Neuron (in vitro differentiated cells): Measurements from ENCODE around the gene P2RX6.
"Not testable (repeated sequence)": the region's sequence is repeated elsewhere in the genome, so short reads cannot be mapped to it uniquely, and the experiment has no call there.

Source experiments
- H2AFZ ChIP-seq: one replicate; pipeline ENCODE4 v1.6.1; 2013; ENCODE audit warnings: low read depth, mild to moderate bottlenecking, inconsistent platforms, low read length, moderate library complexity
- H3K27me3 ChIP-seq: one replicate; pipeline ENCODE4 v1.6.1; 2013; ENCODE audit warnings: low read length; ENCODE audit not compliant: insufficient read depth
- H3K36me3 ChIP-seq: one replicate; pipeline ENCODE4 v1.6.1; 2013; ENCODE audit warnings: low read length; ENCODE audit not compliant: insufficient read depth
- H3K4me1 ChIP-seq: one replicate; pipeline ENCODE4 v1.6.1; 2013; ENCODE audit warnings: low read length; ENCODE audit not compliant: insufficient read depth
- H3K4me3 ChIP-seq: 2 replicates; pipeline ENCODE4 v1.5.1; 2013; ENCODE audit warnings: mild to moderate bottlenecking, low read length, moderate library complexity
- H3K9me3 ChIP-seq: one replicate; pipeline ENCODE4 v1.6.1; 2013; ENCODE audit warnings: low read length

P2RX6 gene

DNA sequence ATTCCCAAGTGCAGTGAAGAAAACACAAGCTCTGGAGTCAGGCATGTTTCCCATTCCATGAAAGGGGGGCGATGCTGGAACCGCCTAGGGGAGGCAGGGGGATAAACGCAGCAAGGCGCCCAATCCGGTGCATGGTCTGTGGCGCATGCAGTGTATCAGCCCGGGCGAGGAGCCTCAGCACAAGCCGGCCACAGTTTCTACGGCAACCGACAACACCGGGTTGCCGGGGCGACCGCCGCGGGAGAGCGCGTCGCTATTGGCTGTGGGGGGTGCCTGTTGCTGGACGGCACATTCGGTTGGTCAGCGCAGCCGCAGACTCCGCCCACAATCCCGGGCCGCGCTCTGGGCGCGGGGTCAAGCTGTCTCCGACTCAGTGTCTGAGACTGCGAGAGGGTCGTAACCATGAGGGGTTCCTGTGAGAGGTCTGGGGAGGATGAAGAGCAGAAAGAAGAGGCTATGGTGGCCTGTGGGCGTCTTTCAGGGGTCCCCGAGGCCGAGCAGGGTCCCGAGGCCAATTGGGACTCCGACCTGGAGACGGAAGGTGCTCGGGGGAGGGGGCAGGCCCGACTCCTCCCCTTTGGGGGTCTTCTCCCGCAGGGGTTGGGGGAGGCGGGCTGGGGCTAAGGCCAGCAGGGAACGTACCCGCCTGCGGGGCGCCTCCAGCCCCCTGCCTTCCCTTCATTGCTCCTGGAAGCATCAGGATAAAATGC lies 30.8 kb downstream of the P2RX6 start, which contains the start of gene LRRC74B:
LRRC74B (plus strand) TSS at position 362 of the 710 bp plus-strand sequence; CDS start at position 403, 41 bp downstream.
- H2AFZ ChIP-seq: peak within 1 kb of the TSS; percentile 82
- H3K36me3 ChIP-seq: no peaks in the 10 kb centered on the region
- peaks cover 21% of the 10 kb centered on the region for H3K4me1 ChIP-seq
- peak within 1 kb of the TSS; percentile 67 for H3K4me3 ChIP-seq
- no peaks in the 10 kb centered on the region for H3K9me3 ChIP-seq
- peaks cover 3% of the 10 kb centered on the region for H3K27me3 ChIP-seq

DNA sequence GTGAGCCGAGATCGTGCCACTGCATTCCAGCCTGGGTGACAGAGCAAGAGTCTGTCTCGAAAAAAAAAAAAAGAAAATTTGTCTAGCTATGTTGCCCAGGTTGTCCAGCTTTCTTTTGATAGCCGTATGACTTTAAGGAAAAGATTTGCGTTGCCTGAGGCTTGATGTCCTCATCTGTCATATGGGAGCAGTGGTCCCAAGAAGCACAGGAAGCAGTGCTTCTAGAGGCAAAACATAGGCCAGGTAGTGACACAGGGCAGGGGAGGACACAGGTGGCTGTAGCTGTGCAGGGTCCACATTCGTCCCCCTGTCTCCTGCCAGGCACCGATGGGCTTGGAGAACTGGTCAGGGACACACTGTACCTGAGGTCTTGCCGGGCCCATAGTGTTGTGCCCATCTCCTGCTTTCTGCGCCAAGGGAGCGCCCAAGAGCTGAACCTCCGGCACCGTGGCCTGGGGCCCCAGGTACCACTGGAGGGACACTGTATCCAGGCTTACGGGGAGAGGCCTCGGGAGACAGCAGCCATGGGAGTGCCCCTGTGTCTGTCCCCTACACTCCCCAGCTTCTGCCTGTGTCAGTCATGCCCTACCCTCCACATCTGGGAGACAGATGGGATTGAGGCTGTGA lies 32.2 kb downstream of the P2RX6 start:
- peaks cover 30% of the 10 kb centered on the region for H3K4me1 ChIP-seq
- H3K36me3 ChIP-seq: no peaks in the 10 kb centered on the region
- H3K4me3 ChIP-seq: no peak overlapping the region
- peaks cover 3% of the 10 kb centered on the region for H3K27me3 ChIP-seq
- H2AFZ ChIP-seq: no peak overlapping the region
- no peaks in the 10 kb centered on the region for H3K9me3 ChIP-seq

DNA sequence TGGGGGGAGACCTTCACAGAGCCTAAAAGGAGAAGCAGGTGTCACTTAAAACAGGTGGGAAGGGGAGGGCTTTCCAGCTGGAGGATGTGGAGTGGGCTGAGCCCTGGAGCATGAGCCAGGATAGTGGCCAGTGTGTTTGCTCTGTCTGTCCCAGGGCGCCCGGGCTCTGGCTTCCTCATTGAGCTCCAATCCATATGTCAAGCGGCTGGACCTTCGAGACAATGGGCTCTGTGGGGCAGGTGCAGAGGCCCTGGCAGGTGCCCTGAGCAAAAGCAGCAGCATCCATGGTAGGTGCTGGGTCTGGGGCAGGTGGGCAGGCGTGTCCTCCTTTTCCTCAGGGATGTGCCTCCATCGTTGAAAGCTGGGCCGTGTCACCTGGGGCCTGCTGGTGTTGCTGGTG lies 32.8 kb downstream of the P2RX6 start:
- Histone ChIP-seq H3K9me3 (no peaks in the 10 kb centered on the region), H3K36me3 (no peaks in the 10 kb centered on the region), H2AFZ (no peak overlapping the region), H3K4me3 (no peak overlapping the region), H3K4me1 (peaks cover 30% of the 10 kb centered on the region), H3K27me3 (peaks cover 3% of the 10 kb centered on the region)

DNA sequence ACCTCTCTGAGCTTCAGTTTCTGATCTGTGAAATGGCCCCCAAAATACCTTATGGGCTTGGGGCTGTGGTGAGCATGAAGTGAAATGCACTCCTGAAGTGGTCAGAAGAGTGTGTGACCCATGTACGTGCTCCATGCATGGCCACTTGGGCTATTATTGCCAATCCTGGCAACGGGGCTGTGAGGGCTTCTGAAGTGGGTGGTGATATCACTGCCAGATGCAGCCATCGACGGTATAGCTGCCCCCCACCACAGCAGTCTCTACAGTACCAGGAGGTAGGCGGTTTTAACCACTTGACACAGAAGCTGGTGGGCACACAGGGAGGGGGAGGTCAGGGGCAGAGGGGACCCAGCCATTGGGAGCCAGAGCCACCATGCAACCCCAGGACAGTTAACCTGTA lies 33.5 kb downstream of the P2RX6 start:
- H3K9me3 ChIP-seq, H3K4me3 ChIP-seq, H2AFZ ChIP-seq, H3K36me3 ChIP-seq, H3K27me3 ChIP-seq: not testable (repeated sequence)
- peaks cover 30% of the 10 kb centered on the region for H3K4me1 ChIP-seq

DNA sequence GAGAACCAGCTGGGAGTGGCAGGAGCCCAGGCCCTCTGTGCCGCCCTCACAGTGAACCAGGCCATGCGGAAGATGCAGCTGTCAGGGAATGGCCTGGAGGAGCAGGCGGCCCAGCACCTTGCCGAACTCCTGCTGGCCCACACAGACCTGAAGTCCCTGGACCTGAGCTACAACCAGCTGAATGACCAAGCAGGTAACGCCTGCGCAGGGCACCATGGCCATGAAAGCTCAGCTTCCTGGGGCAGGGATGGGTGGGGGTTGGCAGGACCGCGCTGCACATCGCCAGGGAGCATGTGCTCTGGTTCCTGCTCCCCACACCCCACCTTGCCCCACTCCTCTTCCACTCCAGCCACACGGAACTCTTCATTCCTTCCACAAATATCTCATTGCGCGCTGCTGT lies 34.0 kb downstream of the P2RX6 start:
- H2AFZ ChIP-seq, H3K27me3 ChIP-seq, H3K9me3 ChIP-seq, H3K36me3 ChIP-seq, H3K4me3 ChIP-seq: not testable (repeated sequence)
- H3K4me1 ChIP-seq: peaks cover 27% of the 10 kb centered on the region

DNA sequence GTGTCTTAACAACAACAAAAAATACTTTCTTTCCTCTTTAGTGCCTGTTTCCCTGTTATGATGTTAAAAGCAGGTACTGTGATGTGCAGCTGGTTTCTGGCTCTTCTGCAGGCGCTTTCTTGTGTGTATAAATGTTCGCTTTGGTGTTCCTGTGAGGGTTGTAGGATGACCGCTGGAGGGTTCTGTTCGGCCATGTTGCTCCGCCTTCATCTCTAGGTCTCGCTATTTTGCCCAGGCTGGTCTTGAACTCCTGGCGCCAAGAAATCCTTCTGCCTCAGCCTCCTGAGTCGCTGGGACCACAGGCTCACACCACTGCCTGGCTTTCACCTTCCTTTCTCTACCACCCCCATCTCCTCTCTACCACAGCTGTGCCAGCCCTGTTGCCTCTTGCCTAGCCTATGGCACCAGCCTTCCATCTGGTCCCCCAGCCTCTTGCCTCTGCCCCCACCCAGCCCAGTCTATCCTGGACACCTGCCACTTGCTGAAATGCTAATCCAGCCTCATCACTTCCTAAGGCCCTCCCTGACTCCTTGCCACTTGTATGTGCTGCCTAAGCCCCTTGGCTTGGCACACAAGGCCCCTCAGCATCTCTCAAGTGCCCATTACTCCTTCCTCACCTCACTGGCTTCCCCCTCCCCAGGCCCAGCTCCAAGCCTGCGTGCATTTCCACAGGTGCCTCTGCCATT lies 36.3 kb downstream of the P2RX6 start:
- H3K36me3 ChIP-seq: no peaks in the 10 kb centered on the region
- H3K4me1 ChIP-seq: peaks cover 10% of the 10 kb centered on the region

DNA sequence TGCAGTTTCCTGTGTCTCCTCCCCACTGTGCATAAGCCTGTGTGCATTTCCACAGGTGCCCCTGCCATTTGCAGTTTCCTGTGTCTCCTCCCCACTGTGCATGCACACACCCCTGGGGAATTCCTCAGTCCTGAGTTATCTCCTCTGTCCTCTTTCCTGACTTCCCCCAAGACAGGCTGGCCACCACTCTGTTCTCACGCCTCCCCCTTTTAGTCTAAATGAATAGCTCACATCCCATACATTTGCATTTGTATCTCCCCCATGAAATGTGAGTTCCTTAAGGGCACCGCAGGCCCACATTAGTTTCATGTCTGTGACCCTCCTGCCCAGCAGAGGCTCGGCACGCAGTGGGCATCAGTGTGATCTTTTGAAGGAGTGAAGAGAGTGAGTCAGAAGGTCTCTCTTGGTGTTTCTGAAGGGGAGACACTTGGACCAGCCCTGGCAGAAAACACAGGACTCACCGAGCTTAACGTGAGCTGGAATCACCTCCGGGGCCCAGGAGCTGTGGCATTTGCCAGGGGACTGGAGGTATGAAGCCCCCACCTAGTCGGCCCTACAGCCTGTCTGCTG lies 37.0 kb downstream of the P2RX6 start:
- peaks cover 9% of the 10 kb centered on the region for H3K4me1 ChIP-seq
- peaks cover 6% of the 10 kb centered on the region for H3K27me3 ChIP-seq
- no peaks in the 10 kb centered on the region for H3K9me3 ChIP-seq
- no peaks in the 10 kb centered on the region for H3K36me3 ChIP-seq
- H2AFZ ChIP-seq: no peak overlapping the region
- H3K4me3 ChIP-seq: no peak overlapping the region

More for the DNA sequence above, 36.3 kb downstream of the P2RX6 start:
- Histone ChIP-seq H3K9me3 (no peaks in the 10 kb centered on the region), H3K4me3 (no peak overlapping the region), H3K27me3 (peaks cover 6% of the 10 kb centered on the region), H2AFZ (no peak overlapping the region)

DNA sequence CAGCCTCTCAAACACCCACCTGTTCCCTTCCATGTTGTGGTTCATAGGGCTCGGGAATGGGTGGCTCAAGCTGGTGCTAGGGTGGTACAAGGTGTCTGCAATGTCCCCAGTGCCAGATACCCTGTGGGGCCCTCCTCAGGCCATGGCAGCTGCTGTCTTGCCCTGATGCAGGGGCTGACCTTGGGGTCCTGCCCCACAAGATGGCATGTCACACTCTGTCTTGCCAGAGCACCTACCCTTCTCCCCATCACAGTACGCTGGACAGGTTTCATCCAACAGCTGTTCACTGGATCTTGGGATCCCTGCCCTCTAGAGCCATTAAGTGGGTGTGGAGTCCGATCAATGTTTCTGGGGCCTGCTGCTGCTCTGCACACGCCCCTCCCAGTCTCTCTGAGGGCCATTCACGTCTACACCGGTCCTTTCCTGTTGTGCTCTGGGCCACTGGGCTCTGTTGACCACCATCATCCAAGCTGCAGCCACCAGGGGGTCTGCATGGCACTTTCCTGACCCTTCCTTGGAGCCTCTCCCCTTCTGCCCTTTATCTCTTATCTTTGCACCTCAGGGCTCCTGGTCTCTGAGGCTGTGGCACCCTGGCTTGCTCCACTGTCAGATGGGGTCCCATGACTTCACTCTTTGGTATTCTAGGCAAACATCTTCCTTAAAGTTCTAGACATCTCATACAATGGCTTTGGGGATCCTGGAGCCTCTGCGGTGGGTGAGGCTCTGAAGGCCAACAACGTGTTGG lies 37.9 kb downstream of the P2RX6 start:
- H3K36me3 ChIP-seq: no peaks in the 10 kb centered on the region
- H3K9me3 ChIP-seq: no peaks in the 10 kb centered on the region
- no peak overlapping the region for H3K4me3 ChIP-seq
- no peak overlapping the region for H2AFZ ChIP-seq
- H3K27me3 ChIP-seq: peaks cover 6% of the 10 kb centered on the region
- peaks cover 9% of the 10 kb centered on the region for H3K4me1 ChIP-seq

DNA sequence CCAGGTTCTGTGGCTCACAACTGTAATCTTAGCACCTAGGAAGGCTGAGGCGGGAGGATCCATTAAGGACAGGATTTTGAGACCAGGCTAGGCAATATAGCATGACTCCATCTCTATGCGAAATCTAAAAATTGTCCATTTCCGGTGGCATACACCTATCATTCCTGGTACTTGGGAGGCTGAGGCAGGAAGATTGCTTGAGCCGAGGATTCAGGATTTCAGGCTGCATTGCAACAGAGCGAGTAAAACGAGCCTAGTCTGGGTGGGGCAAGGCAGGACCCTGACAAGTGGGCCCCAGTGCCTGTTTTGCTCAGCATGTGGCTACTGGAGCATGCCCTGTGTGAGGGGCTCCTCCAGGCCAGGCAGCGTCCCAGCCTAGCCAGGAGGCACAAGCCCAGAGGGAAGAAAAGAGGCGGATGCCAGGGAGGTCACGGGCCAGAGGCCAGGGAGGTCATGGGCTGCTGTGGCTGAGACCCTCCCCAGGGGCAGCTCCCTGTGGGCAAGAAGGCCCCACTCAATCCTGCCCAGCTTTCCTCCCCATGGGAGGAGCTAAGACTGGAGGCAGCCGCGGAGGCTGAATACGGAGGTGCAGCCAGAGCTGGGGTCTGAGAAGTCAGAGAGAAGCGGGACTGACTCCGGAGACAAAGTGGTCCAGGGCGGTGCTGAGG lies 39.2 kb downstream of the P2RX6 start:
- H2AFZ ChIP-seq: no peak overlapping the region

DNA sequence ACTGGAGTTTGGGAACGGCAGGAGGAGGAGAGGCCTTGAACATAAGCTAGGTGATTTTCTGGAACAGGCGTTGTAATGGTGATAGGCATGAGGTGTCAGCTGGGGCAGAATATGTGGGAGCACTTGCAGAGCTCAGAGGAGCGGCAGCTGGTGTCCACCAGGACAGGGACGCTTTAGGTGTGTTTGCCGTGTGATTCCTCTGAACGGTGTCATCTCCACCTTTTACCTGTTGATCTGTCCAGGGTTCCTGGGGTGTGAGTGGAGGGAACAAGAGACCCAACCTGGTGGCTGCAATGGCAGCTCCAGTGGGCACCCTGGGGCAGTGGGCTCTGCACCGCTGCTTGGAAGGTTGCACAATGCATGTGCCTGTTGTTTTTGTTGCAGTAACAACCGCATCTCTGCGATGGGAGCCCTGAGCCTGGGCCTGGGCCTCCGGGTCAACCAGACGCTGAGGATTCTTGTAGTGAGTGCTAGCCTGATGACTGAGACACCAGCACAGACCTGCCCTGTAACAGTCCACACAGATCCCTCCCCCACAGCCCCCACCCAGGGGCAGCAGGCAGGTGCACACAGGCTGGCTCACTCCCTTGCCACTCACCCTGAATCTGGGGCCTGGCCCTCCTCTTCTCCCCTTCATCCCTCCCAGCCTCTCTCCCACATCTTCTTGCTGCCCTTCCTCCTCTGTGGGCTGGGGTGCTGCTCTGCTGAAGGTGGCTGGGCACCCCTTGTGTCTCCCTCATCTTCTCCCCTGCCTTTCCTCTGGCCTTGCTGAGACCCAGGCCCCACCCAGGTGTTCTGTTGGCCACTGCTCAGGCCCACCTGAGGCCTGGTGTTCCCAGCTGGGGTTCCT lies 40.0 kb downstream of the P2RX6 start:
- H3K4me3 ChIP-seq: no peak overlapping the region
- no peak overlapping the region for H2AFZ ChIP-seq
- peaks cover 6% of the 10 kb centered on the region for H3K27me3 ChIP-seq

More for the DNA sequence above, 39.2 kb downstream of the P2RX6 start:
- Histone ChIP-seq H3K27me3 (peaks cover 6% of the 10 kb centered on the region), H3K9me3 (no peaks in the 10 kb centered on the region), H3K36me3 (no peaks in the 10 kb centered on the region), H3K4me1 (peaks cover 9% of the 10 kb centered on the region), H3K4me3 (no peak overlapping the region)

DNA sequence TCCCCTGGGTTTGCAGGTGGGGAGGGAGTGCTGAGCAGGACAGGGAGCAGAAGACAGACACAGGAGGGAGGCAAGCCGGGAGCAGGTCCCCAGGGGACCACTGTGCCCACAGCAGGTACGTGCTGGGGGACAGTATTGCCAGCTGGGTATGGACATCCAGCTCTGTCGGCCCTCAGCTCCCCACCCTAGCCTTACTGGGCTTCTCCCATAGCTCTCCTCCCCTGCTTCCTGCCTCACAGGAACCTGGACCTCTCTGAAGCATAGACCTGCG lies 40.5 kb downstream of the P2RX6 start:
- H3K36me3 ChIP-seq: no peaks in the 10 kb centered on the region
- H3K27me3 ChIP-seq: peaks cover 6% of the 10 kb centered on the region
- H2AFZ ChIP-seq: no peak overlapping the region
- H3K9me3 ChIP-seq: no peaks in the 10 kb centered on the region
- H3K4me1 ChIP-seq: peaks cover 9% of the 10 kb centered on the region
- no peak overlapping the region for H3K4me3 ChIP-seq

More for the DNA sequence above, 40.0 kb downstream of the P2RX6 start:
- Histone ChIP-seq H3K9me3 (no peaks in the 10 kb centered on the region), H3K36me3 (no peaks in the 10 kb centered on the region), H3K4me1 (peaks cover 9% of the 10 kb centered on the region)

DNA sequence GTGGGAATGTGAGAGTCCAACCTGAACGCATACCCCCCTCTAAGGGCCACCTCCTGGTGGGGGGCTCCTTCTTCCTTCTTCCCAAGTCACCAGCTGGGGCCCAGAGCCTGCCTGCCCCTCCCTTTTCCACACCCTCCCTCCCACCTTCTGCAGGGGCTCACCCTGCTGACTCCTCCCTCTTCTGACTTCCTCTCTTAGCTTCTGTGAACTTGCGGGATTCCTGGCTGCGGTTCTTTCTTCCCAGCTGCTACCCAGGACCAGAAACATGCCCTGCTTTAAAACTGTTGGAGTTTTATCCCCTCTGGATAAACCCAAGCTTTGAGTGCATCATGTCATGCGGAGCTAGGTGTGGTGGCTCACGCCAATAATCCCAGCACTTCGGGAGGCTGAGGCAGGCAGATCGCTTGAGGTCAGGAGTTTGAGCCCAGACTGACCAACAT lies 40.9 kb downstream of the P2RX6 start:
- no peaks in the 10 kb centered on the region for H3K36me3 ChIP-seq
- H3K27me3 ChIP-seq: peaks cover 6% of the 10 kb centered on the region
- no peak overlapping the region for H3K4me3 ChIP-seq
- no peak overlapping the region for H2AFZ ChIP-seq
- no peaks in the 10 kb centered on the region for H3K9me3 ChIP-seq
- H3K4me1 ChIP-seq: peaks cover 9% of the 10 kb centered on the region
